Lung (tissue), 12 donors: ENCODE measurements around the gene GLT6D1. TPM values are rescaled to one million over a fixed set of nuclear protein-coding genes. Genes with fewer than 3 reads are reported as not detected.
"Not testable (repeated sequence)": the region's sequence is repeated elsewhere in the genome, so short reads cannot be mapped to it uniquely, and the experiment has no call there.

ENCODE experiments used
- ATAC-seq: fragments of 200-7000 bp; cut with Tn5 transposase; one replicate; pipeline ENCODE4 v1.9.1; 2020; ENCODE audit warnings: moderate number of reproducible peaks; ENCODE audit not compliant: insufficient read depth, low FRiP score
- DNase-seq, 3 donors: peaks; one replicate each; pipeline ENCODE4 v3.0.0-alpha.2; 2013 to 2017
- H3K27ac ChIP-seq, 2 donors: one replicate each; pipeline ENCODE4 v1.5.1; 2013; ENCODE audit warnings: mild to moderate bottlenecking in 2 of 2, moderate library complexity in 2 of 2, control low read depth in 1 of 2, inconsistent platforms in 1 of 2, low read depth in 1 of 2, low read length in 1 of 2
- H3K27me3 ChIP-seq, 3 donors: one replicate each; pipeline ENCODE4 v1.5.1; 2013; ENCODE audit warnings: low read length in 2 of 3; ENCODE audit not compliant: control insufficient read depth in 3 of 3, insufficient read depth in 3 of 3
- H3K36me3 ChIP-seq, 4 donors: one replicate each; pipeline ENCODE4 v1.5.1; 2013; ENCODE audit warnings: low read length in 4 of 4, mild to moderate bottlenecking in 1 of 4, moderate library complexity in 1 of 4; ENCODE audit not compliant: control insufficient read depth in 4 of 4, insufficient read depth in 4 of 4
- H3K4me1 ChIP-seq, 5 donors: one replicate each; pipeline ENCODE4 v1.5.1; 2013; ENCODE audit warnings: low read length in 5 of 5, mild to moderate bottlenecking in 2 of 5, moderate library complexity in 1 of 5; ENCODE audit not compliant: control insufficient read depth in 5 of 5, insufficient read depth in 5 of 5
- H3K4me3 ChIP-seq: one replicate; pipeline ENCODE4 v1.5.1; 2013; ENCODE audit warnings: mild to moderate bottlenecking, control low read depth, moderate library complexity
- H3K9ac ChIP-seq, 2 donors: one replicate each; pipeline ENCODE4 v1.5.1; 2013; ENCODE audit warnings: low read length in 2 of 2, control low read depth in 1 of 2; ENCODE audit not compliant: insufficient read depth in 1 of 2
- H3K9me3 ChIP-seq, 4 donors: one replicate each; pipeline ENCODE4 v1.5.1; 2013; ENCODE audit warnings: low read length in 3 of 4, mild to moderate bottlenecking in 1 of 4, moderate library complexity in 1 of 4; ENCODE audit not compliant: control insufficient read depth in 4 of 4, insufficient read depth in 3 of 4
- CTCF ChIP-seq: IDR thresholded peaks from 2 replicates; pipeline ENCODE4 v1.5.1; 2012; ENCODE audit warnings: mild to moderate bottlenecking; ENCODE audit errors: control extremely low read depth, extremely low read depth
- WGBS, 2 donors: extraction: QIAGEN DNeasy Blood & Tissue Kit; methylation state at CpG; one replicate each; pipeline ENCODE4 v1.1.7; 2013; 5-methylcytosine and 5-hydroxymethylcytosine counted together
- polyA plus RNA-seq, 2 donors: library from polyadenylated mRNA; stranded (reverse); fragments of 200-250 nt; gene quantifications; one replicate each; pipeline ENCODE4 v1.2.1, GENCODE V29; 2013
- total RNA-seq, 2 donors: library from RNA; depleted of rRNA in 1 of 2; stranded (reverse); fragments of >200 nt in 1 of 2; gene quantifications; one replicate each; pipeline ENCODE4 v1.2.1, GENCODE V29; 2014 to 2021
- donor health status: control.
- donor health status: control.
- donor health status: Bipolar disorder and iron deficiency.
- donor health status: healthy.
- donor health status: DM: yes; HTN: yes; CAD: no.

Gene GLT6D1
- total and polyA plus RNA-seq, 4 donors = not detected

- Histone ChIP-seq H3K27ac (no peak overlapping the region), H3K4me1 (no peaks in the 10 kb centered on the region), H3K36me3 (no peaks in the 10 kb centered on the region), H3K27me3 (peaks cover 0 to 3% (median 2%) of the 10 kb centered on the region in 3 donors), H3K4me3 (no peak overlapping the region), H3K9ac (no peak overlapping the region), H3K9me3 (peaks cover 0 to 5% (median 0%) of the 10 kb centered on the region in 4 donors)
- no peak for ATAC-seq
- WGBS, 2 donors = 73 to 74% methylated on average over 10 of the region's 10 CpGs
- no peak for TF ChIP-seq CTCF
- DNase-seq = no peak
These were observed 35.6 kb upstream of the GLT6D1 start for GRCh38 chr9:135674977-135675376.

DNA sequence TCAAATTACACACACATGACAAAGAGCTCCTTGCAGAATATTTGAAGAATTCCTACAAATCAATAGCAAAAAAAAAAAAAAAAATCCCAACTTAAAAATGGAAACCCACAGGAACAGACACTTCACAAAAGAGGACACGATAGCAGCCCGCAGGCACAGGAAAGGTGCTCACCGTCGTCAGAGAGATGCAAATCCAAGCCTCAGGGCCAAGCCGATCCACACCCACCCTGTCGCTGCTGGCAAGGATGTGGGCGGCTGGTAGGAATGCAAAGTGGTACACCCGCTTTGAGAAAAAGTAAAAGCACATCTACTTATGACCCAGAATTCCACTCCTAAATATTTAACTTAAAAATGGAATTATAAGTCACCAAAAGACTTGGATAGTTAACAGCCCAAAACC lies 34.6 kb upstream of the GLT6D1 start:
- TF ChIP-seq CTCF = no peak
- ATAC-seq (no peak), DNase-seq (no peak)
- no peak overlapping the region for H3K4me3 ChIP-seq
- peaks cover 0 to 9% (median 0%) of the 10 kb centered on the region in 4 donors for H3K9me3 ChIP-seq
- H3K9ac ChIP-seq = no peak overlapping the region
- H3K27ac ChIP-seq = no peak overlapping the region
- H3K27me3 ChIP-seq = peaks cover 0 to 3% (median 3%) of the 10 kb centered on the region in 3 donors
- H3K4me1 ChIP-seq = no peaks in the 10 kb centered on the region
- H3K36me3 ChIP-seq = no peaks in the 10 kb centered on the region
- WGBS, 2 donors = 76 to 81% methylated on average over 8 of the region's 8 CpGs

DNA sequence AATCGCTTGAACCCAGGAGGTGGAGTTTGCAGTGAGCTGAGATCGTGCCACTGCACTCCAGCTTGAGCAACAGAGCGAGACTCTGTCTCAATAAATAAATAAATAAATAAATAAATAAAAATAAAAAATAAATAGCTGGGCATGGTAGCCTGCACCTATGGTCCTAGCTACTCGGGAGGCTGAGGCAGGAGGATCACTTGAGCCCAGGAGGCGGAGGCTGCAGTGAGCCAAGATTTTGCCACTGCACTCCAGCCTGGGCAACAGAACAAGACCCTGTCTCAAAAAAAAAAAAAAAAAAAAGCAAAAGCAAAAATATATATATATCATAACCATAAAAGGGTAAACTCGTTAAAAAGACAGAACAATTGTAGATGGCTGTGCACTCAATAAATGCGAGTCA lies 33.4 kb upstream of the GLT6D1 start:
- DNase-seq, ATAC-seq: not testable (repeated sequence)
- WGBS, 2 donors = 88 to 89% methylated on average over 7 of the region's 7 CpGs

GRCh38 chr9:135671591-135672041 lies 32.3 kb upstream of the GLT6D1 start:
- no peak for ATAC-seq
- Histone ChIP-seq H3K27ac (no peak overlapping the region), H3K9me3 (peaks cover 0 to 6% (median 0%) of the 10 kb centered on the region in 4 donors), H3K4me1 (no peaks in the 10 kb centered on the region), H3K36me3 (no peaks in the 10 kb centered on the region), H3K9ac (no peak overlapping the region), H3K27me3 (peaks cover under 1 to 3% (median 3%) of the 10 kb centered on the region in 3 donors), H3K4me3 (no peak overlapping the region)
- WGBS, 2 donors = 52 to 54% methylated on average over 17 of the region's 17 CpGs
- no peak for DNase-seq
- no peak for TF ChIP-seq CTCF

More for the DNA sequence above, 33.4 kb upstream of the GLT6D1 start:
- not testable (repeated sequence) for H3K9me3 ChIP-seq, H3K27me3 ChIP-seq, H3K4me3 ChIP-seq, H3K9ac ChIP-seq, H3K4me1 ChIP-seq, H3K27ac ChIP-seq, H3K36me3 ChIP-seq
